ENCODE data around the gene ZBTB46. TPM values are rescaled to one million over a fixed set of nuclear protein-coding genes. Genes with fewer than 3 reads are reported as not detected.
"Not testable (repeated sequence)": the region's sequence is repeated elsewhere in the genome, so short reads cannot be mapped to it uniquely, and the experiment has no call there.

The ZBTB46 gene
- total RNA-seq, 4 donors from 2014 or later, result 15.9 to 39.9 (median 27.7) TPM

- 91 to 92% methylated on average over 22 to 31 of the region's 31 CpGs for WGBS, 2 donors
- Histone ChIP-seq H3K27ac (no peak overlapping the region), H3K9me3 (no peaks in the 10 kb centered on the region), H3K4me3 (replicated peaks in 1 of 3) (no peak overlapping the region), H3K27me3 (no peaks in the 10 kb centered on the region), H3K36me3 (no peaks in the 10 kb centered on the region), H3K4me1 (no peaks in the 10 kb centered on the region)
- DNase-seq, result no peak
- intact Hi-C loops (cut with DNase I), result no loop called here
- TF ChIP-seq CTCF (IDR thresholded peaks at IDR 0.05) (no peak), POLR2A (IDR thresholded peaks at IDR 0.05) (no peak)
Measured at GRCh38 chr20:63808964-63809674, 21.9 kb downstream of the ZBTB46 start.

- no peak overlapping the region for H3K27ac ChIP-seq
- no peaks in the 10 kb centered on the region for H3K36me3 ChIP-seq
- H3K9me3 ChIP-seq, result no peaks in the 10 kb centered on the region
- H3K27me3 ChIP-seq, result no peaks in the 10 kb centered on the region
- WGBS, 2 donors, result 92 to 97% methylated on average over 30 to 31 of the region's 38 CpGs
- no peak for TF ChIP-seq POLR2A (IDR thresholded peaks at IDR 0.05)
- TF ChIP-seq CTCF (IDR thresholded peaks at IDR 0.05), result no peak
- H3K4me3 ChIP-seq (replicated peaks in 1 of 3), result no peak overlapping the region
- no peaks in the 10 kb centered on the region for H3K4me1 ChIP-seq
- no peak for DNase-seq
- intact Hi-C loops (cut with DNase I), result no loop called here
Measured at GRCh38 chr20:63808145-63808724, 22.8 kb downstream of the ZBTB46 start.

GRCh38 chr20:63807654-63808053 lies 23.4 kb downstream of the ZBTB46 start:
- WGBS, 2 donors, result 94 to 98% methylated on average over 20 to 23 of the region's 23 CpGs

GRCh38 chr20:63804308-63804636 lies 26.8 kb downstream of the ZBTB46 start:
- Histone ChIP-seq H3K9me3 (no peaks in the 10 kb centered on the region), H3K4me1 (no peaks in the 10 kb centered on the region), H3K4me3 (replicated peaks in 1 of 3) (no peak overlapping the region), H3K36me3 (no peaks in the 10 kb centered on the region), H3K27ac (no peak overlapping the region), H3K27me3 (no peaks in the 10 kb centered on the region)
- no peak for DNase-seq
- no peak for TF ChIP-seq POLR2A (IDR thresholded peaks at IDR 0.05)
- no peak for TF ChIP-seq CTCF (IDR thresholded peaks at IDR 0.05)
- intact Hi-C loops (cut with DNase I), result no loop called here
- 92 to 97% methylated on average over 7 to 8 of the region's 8 CpGs for WGBS, 2 donors

More at GRCh38 chr20:63807654-63808053, 23.4 kb downstream of the ZBTB46 start:
- Histone ChIP-seq H3K27me3 (no peaks in the 10 kb centered on the region), H3K36me3 (no peaks in the 10 kb centered on the region), H3K9me3 (no peaks in the 10 kb centered on the region), H3K4me3 (replicated peaks in 1 of 3) (no peak overlapping the region), H3K4me1 (no peaks in the 10 kb centered on the region), H3K27ac (no peak overlapping the region)
- intact Hi-C loops (cut with DNase I), result no loop called here
- DNase-seq, result no peak
- TF ChIP-seq POLR2A (IDR thresholded peaks at IDR 0.05), result no peak
- no peak for TF ChIP-seq CTCF (IDR thresholded peaks at IDR 0.05)

- H3K27me3 ChIP-seq, result no peaks in the 10 kb centered on the region
- H3K36me3 ChIP-seq, result no peaks in the 10 kb centered on the region
- intact Hi-C loops (cut with DNase I), result no loop called here
- H3K9me3 ChIP-seq, result no peaks in the 10 kb centered on the region
- no peaks in the 10 kb centered on the region for H3K4me1 ChIP-seq
- 92 to 93% methylated on average over 34 to 46 of the region's 51 CpGs for WGBS, 2 donors
- H3K27ac ChIP-seq, result no peak overlapping the region
- no peak overlapping the region for H3K4me3 ChIP-seq (replicated peaks in 1 of 3)
- TF ChIP-seq POLR2A (IDR thresholded peaks at IDR 0.05) (no peak), CTCF (IDR thresholded peaks at IDR 0.05) (no peak)
- no peak for DNase-seq
Measured at GRCh38 chr20:63802469-63803240, 28.4 kb downstream of the ZBTB46 start.

GRCh38 chr20:63801174-63801573 lies 29.9 kb downstream of the ZBTB46 start:
- H3K27ac ChIP-seq; H3K4me3 ChIP-seq (replicated peaks in 1 of 3); H3K27me3 ChIP-seq; H3K9me3 ChIP-seq; intact Hi-C loops (cut with DNase I); H3K36me3 ChIP-seq; H3K4me1 ChIP-seq; DNase-seq: not testable (repeated sequence)
- 88 to 93% methylated on average over 2 of the region's 2 CpGs for WGBS, 2 donors

GRCh38 chr20:63800411-63800810 lies 30.7 kb downstream of the ZBTB46 start:
- WGBS, 2 donors, result 91 to 96% methylated on average over 20 to 25 of the region's 27 CpGs
- H3K27me3 ChIP-seq; H3K4me1 ChIP-seq; H3K36me3 ChIP-seq; H3K4me3 ChIP-seq (replicated peaks in 1 of 3); intact Hi-C loops (cut with DNase I); H3K27ac ChIP-seq; DNase-seq; H3K9me3 ChIP-seq: not testable (repeated sequence)

All from thyroid gland (tissue), 4 donors.